Transverse colon (tissue), 3 donors: ENCODE measurements around the gene BRMS1.

ENCODE experiments used
- CTCF ChIP-seq, 5 experiments: fragments of 200-600 bp in 3 of 5; fragments of 450-650 bp in 2 of 5; sonication (generic) in 3 of 5; IDR thresholded peaks; 1 replicate in 2 of 5; 2 replicates in 3 of 5; pipeline ENCODE4 v1.5.1; 2016 to 2017; ENCODE audit warnings: antibody characterized with exemption in 5 of 5, inconsistent platforms in 3 of 5, mild to moderate bottlenecking in 2 of 5, moderate library complexity in 1 of 5
- EP300 ChIP-seq: sonication (generic); formaldehyde crosslinking; IDR thresholded peaks from one replicate; pipeline ENCODE4 v1.6.1; 2017; ENCODE audit warnings: antibody characterized with exemption, low read depth
- POLR2A ChIP-seq: fragments of 450-650 bp; IDR thresholded peaks from one replicate; pipeline ENCODE4 v1.6.1; 2016; ENCODE audit warnings: antibody characterized with exemption, mild to moderate bottlenecking, moderate library complexity

- no peak for TF ChIP-seq POLR2A
- TF ChIP-seq EP300 = no peak
- no peak for TF ChIP-seq CTCF (IDR thresholded peaks at IDR 0.05)
Observed at GRCh38 chr11:66325263-66325671, 19.6 kb downstream of the BRMS1 start.
